Frontal cortex (tissue), 4 donors: Measurements from ENCODE around the gene TMEM198. TPM values are rescaled to one million over a fixed set of nuclear protein-coding genes. Genes with fewer than 3 reads are reported as not detected.
A peak's percentile ranks its signal among the peaks of the same experiment; 100 is the strongest.

Experiments used
- DNase-seq, 2 donors: peaks; one replicate each; pipeline ENCODE4 v3.0.0; 2012; ENCODE audit warnings: low spot score in 2 of 2
- FAIRE-seq: peaks from 2 replicates; lab custom pipeline; 2012; peaks lifted over from hg19 to GRCh38; lab: Jason Lieb, UNC
- total RNA-seq: library from RNA; depleted of rRNA; stranded (reverse); fragments of >200 nt; gene quantifications from one replicate; pipeline ENCODE4 v1.2.3, GENCODE V29; 2014
- donor health status: control.
- donor health status: control.
- donor health status: control.

TMEM198 gene
- total RNA-seq, 1 donor from 2014 or later = 14.7 TPM

- DNase-seq (no peak), FAIRE-seq (no peak)
Measured at GRCh38 chr2:219557791-219558785, 14.3 kb downstream of the TMEM198 start.

GRCh38 chr2:219559156-219559915, 15.5 kb downstream of the TMEM198 start:
- no peak for FAIRE-seq

DNA sequence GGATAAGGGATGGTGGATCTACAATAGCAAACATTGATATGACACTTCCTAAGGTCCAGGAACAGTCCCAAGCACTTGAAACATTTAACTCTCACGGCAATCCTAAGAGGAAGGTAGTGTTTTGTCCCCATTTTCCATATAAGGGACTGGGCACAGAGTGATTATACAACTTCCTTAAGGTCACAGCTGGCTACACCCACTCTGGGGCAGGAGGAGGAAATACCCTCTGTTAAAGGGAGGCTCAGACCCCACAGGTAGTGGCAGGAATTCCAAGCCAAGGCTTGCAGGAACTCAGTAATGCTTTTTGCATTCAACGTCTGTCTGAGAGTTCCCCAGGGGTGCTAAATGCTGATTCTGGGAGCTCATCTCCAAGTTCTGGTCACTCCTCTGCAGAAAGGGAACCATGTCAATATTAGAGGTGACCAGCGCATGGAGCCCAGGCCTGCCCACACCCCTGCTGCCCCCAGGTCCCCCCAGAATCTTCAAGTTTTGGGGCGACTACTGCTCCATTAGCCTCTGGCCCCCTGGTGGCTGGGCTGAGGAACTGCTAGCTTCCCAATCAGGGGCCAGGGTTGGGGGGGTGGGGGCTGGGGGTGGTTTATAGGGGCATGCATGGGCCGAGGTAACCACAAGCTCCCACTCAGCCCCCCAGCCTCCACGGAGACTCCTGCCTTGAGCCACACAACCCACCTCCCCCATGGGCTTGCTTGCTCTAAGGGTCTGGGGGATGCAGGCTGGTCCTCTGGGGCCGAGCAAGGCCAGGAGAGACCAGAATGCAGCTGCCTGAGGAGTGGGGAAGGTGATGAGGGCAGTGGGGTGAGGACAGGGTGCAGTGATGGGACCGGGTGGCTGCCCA, 16.4 kb downstream of the TMEM198 start:
- DNase-seq (no peak), FAIRE-seq (no peak)

More at GRCh38 chr2:219559156-219559915, 15.5 kb downstream of the TMEM198 start:
- DNase-seq = no peak

- DNase-seq (no peak), FAIRE-seq (no peak)
Measured at GRCh38 chr2:219560893-219561178, 17.0 kb downstream of the TMEM198 start.

- FAIRE-seq = no peak
Measured at GRCh38 chr2:219561179-219562048, 17.6 kb downstream of the TMEM198 start.

DNA sequence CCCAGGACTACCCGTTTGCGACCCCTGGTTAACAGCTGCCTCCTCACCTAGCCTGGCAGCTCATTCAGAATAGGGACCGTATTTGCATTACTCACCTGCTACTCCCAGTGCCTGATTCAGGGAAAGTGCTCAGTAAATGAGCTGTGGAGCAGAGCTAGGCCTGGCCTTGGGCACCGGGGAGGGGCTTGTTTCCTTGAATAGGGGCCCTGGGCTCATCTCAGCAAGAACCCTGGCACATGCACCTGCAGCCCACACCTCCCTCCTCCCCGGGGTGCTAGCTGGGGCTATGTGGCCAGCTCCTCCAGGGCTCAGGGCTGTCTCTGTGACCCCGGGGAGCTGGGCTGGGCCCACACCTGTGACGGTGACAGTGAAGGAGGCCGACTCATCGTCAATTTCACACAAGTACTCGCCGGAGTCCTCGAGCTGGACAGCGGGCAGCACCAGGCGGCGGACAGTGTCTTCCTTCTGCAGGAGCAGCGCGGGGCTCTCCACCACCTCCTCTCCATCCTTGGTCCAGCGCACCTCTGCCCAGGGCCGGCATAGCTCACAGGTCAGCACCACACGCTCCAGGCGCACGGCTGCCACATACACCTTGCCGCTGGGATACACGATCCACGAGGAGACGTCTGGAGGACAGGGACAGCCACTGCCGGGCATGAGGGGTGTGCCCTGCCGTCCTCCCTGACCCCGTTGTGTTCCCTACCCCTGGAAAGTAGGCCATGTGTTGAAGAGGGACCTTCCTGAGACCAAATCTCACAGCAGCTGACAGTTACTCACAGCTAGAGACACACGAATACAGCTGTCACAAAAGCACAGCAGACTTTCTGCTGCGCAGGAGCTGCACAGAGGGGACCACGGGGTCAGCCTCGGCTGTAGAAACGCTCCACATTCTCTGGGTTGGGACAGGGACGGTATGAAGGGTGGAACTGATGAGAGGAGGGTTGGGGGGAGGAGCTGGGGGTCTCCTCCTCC, 18.5 kb downstream of the TMEM198 start:
- FAIRE-seq (no peak), DNase-seq (no peak)

More at GRCh38 chr2:219561179-219562048, 17.6 kb downstream of the TMEM198 start:
- no peak for DNase-seq

DNA sequence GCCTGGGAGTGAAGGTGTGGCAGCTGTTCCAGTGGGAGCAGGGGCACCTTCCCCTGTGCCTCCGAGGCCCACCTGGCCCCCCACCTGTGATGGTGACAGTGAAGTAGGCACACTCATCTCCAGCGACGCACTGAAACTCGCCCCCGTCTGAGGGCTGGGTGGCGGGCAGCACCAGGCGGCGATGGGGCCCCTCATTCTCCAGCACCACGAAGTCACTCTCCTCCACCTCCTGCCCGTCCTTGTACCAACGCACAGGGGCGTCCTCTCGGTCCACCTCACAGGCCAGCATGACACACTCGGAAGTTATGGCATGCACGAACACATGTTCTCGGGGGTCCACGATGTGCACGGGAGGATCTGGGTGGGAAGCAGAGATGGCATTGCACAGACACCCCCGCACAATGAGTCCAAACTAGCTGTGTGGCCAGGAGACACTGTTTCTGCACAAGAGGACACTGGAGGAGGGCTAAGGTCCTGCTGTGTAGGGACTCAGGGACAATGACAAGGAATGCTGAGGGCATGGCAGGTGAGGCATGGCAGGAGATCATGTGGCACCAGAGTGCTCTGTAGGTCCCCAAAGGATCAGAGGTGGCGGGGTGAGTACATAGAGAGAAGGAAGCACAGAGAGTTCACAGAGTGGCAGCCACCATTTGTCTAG, 19.6 kb downstream of the TMEM198 start:
- DNase-seq (no peak), FAIRE-seq (no peak)

GRCh38 chr2:219565130-219566080, 21.6 kb downstream of the TMEM198 start:
- DNase-seq (no peak), FAIRE-seq (no peak)

- FAIRE-seq = no peak
- DNase-seq = no peak
Measured at GRCh38 chr2:219566640-219567039, 22.8 kb downstream of the TMEM198 start.

- DNase-seq = peak in 1 of 2 donors; percentile 24
- no peak for FAIRE-seq
Measured at GRCh38 chr2:219567131-219567530, 23.3 kb downstream of the TMEM198 start.

- DNase-seq = no peak
- FAIRE-seq = no peak
Measured at GRCh38 chr2:219567791-219568361, 24.0 kb downstream of the TMEM198 start.

DNA sequence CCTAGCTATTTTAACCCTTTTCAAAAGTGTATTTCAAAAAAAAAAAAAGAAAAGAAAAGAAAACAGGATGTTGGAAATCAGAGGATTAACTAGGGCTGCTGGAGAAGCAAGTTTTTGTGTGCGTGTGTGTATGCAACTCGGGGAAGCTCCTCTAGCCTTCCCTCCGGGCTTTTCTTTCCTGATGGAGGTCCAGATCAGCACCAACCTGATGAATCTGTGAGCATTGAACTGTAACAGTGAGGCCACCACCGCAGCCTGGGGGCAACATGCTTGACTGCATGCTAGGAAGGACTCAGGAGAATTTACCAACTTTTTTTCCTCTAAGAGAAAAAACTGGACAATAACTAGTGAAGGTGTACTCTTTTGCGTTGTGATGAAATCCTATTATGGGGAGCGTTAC, 25.2 kb downstream of the TMEM198 start:
- FAIRE-seq = no peak
- DNase-seq = peak; percentile 2 to 5

DNA sequence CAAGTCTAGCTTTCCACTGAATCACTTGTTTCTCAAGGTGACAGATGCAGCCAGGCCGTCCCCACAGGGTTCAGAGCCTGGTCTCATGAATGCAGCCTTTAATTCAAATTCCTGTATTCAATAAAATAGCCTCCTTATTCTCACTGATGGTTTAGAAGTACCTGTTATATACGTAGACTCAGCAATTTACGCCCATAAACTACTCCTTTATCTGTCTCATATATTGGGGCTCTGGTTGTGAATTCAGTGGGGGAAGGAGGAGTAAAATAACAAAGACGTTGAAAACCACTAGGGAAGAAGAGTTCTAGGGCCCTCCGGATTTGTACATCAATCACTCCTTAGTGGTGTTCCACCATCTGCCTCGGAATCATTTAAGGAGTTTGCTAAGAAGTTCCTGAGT, 25.8 kb downstream of the TMEM198 start:
- FAIRE-seq (no peak), DNase-seq (peak; percentile 21 to 26)

GRCh38 chr2:219570194-219570923, 26.5 kb downstream of the TMEM198 start:
- peak; percentile 64 to 65 for DNase-seq
- FAIRE-seq = no peak

DNA sequence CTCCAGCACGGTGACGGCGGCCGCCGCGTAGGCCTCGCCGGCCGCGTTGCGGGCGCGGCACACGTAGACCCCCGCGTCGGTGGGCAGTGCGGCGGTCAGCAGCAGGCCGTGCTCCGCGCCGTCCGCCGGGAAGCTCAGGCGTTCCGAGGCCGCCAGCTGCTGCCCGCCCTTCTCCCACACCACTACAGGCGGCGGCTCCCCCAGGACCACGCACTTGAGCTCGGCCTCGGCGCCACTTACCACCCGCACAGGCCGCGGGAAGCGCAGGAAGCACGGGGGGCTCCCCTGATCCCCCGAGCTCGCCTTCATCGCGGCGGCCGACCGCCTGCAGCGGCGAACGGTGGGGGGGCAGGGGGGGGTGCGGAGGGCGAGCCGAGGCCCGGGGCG, 27.1 kb downstream of the TMEM198 start:
- DNase-seq = no peak
- no peak for FAIRE-seq
